ENCODE data around the gene CENPP.
"Not testable (repeated sequence)": the region's sequence is repeated elsewhere in the genome, so short reads cannot be mapped to it uniquely, and the experiment has no call there.

The CENPP gene

DNA sequence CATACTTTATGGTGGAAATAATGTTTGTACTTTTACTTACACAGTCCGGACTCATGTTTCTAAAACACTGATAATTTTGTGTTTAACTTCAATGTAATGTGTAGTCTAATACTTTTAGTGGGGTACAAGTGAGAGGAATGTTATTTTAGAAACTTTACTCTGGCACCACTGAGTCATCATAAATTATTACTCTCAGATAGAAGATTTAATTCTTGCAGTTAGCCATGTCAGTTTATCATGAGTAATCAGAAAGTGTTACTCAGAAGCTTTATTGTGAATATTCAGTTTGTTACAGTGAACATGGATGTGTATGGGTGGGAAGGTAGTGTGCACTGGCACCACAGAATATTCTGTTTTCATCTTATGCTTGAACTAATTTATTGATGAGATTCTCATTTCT lies 58.6 kb downstream of the CENPP start:
- FAIRE-seq: no peak

DNA sequence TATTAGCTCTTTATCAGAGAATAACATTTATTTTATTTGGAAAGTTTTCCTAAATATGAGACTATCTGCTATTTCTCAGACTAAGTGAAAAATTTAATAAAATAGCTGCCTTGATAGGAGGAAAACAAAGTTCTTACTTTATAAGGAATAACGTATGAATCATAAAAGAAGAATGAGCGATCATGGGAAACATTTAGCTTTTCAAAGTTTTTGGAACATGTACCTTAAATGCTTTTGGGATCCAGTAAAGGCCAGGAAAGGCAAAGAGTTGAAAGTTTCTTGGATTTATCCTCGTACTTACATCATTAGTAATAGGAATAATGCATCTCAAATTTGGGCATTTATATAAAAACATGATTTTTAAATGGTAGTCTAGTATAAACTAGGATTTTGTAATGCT lies 59.2 kb downstream of the CENPP start:
- FAIRE-seq: no peak

DNA sequence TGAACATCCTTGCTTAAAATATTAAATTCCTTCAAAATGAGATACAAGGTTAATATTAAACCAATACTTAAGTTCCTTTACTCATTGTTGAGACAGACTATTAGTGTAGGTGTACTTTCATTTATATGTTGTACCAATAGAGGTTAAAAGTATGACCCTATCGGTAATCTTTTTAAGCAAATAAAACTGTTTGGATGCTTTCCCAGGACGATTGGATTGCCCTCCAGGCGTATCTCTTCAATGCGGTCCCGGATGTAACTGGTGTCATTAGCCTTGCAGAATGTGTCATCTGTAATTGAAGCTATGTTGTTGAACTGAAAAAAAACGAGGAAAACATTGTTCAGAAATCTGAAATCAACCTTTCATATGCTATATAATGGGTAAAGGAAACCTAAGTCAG lies 59.7 kb downstream of the CENPP start:
- no peak for FAIRE-seq

DNA sequence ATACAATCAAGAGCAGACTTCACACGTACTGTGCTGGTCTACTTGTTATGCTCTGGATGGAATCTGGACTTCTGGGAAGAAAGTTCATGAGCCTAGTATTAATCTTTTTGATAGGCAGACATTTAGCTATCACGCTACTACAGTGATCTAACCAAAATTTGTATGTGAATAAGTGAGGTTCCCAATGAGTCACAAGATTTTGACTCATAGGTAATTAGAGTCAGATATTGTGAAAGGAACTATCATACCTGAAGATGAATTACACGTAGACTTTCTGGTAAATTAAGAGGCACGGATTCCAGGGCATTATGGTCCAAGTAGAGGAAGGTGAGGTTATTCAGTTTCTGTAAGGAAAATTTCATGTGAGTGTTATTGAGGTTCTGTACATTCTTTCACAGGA lies 60.2 kb downstream of the CENPP start:
- FAIRE-seq: no peak

DNA sequence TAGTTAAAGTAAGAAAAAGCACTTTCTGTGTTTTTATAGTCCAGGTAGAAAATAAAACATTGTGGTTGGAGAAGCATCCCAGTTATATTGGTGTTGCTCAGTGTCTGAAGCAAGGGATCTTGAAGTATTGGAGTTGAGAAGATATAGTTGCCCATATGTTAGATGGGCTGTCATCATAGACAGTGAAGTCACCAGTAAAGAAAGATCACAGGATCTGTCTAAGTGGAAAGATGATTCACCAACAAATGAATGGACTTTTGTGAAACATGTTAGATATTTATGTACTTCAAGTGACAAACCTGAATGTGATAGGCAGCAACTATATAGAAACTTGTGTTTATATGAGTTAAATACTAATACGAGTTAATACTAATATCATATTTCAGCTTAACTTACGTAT lies 66.9 kb downstream of the CENPP start:
- FAIRE-seq: no peak

DNA sequence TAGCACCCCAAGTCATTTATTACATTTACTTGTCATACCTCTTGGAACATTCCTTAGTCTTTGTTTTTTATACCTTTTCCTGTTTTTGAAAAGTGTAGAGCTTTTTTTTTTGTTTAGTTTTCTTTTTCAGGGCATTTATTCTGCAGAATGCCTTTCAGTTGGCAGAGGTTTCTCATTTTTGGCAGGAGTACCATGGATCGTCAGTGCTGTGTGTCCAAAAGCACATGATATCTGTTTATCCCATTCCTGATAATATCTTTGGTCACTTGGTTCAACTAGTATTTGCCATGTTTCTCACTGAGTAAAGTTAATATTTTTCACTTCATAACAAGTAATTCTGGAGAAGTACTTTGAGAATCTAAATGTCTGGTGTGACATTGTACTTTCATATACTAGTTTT lies 67.9 kb downstream of the CENPP start:
- no peak for FAIRE-seq

DNA sequence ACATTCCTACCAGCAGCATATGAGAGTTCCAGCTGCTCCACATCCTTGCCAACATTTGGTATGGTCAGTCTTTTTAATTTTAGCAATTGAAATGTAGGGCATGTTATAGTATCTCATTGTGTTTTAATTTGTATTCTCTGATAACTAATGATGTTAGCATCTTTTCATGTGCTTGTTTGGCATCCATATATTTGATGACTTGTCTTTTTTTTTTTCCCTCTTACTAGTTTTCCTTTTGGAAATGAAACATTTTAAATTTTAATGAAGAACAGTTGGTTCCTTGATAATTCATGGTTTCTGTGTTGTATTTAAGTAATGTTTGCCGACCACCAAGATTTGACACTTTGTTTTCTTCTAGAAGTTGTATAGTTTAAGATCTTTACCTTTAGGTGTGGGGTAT lies 69.9 kb downstream of the CENPP start:
- no peak for FAIRE-seq

DNA sequence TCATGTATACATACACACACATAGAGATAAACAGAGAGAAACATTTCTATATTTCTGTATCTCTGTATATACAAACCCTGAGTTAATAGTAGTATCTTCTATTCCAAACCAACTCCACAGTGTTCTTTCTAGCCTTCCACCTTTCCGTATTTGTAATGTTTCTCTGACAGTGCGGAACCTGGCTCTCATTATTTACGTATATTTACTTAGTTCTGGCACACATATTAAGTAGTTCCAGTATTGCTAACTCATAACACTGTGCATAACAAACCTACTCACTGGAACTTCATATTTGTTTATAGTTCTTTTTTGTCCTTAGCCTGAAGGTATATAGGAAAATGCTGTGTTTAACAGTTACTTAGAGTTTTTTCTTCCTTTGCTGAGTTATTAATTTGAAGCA lies 72.1 kb downstream of the CENPP start:
- no peak for FAIRE-seq

DNA sequence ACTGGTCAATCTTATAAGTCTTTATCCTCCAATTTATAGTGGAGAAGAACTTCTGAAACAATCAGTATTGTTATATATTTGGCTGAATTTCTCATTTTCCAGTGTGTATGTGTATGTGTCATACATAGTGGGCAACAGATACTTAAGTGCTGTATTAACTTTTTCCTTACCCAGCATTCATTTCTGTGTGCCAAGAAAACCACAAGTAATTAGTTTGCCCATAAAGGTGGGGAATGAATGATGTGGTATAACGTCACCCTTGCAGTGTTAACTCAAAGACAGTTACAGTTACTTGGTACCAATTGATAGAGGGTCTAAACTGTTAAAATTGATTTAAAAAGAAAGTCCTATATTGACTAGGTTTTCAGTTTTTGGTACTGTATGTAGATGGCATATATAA lies 76.6 kb downstream of the CENPP start:
- no peak for FAIRE-seq

DNA sequence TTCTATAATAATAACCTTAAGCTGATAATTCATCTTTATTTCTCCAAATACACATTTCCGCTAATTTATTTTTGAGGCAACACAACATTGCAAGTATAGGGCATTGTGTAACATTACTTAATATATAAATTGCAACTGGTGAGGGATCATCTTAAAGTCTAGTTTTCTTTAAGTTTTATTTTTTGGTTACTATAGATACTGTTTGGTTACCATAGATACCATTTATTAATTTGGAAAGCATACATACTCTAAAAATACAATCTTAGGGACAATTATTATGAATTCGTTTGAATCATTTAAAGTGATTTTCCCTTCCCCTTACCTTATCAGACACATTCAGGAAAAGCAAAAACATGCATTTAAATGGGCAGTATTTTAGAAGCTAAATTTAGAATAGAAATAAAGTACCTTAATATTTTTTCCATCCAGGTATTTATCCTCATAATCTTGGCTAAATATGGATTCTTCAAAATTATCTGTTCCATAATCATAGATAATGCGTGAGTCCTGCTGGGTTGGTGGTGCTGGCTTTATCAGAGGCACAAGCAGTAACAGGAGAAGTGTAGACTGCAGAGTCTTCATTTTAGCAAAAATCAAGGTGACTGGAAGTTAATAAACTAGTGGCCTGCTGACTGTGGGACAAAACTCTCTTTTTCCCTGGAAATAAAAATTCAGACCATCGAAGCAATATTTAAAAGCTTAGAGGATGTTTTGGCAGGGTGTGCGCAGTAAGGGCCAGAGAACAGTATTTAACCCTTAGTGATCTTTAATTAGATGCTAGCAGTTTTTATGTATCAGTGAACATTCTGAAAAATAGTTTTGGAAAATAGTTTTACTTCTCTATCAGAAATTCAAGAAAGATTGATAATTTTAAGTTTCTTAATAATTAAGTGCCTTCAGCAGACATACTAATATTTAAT lies 77.3 kb downstream of the CENPP start:
- no peak for FAIRE-seq

DNA sequence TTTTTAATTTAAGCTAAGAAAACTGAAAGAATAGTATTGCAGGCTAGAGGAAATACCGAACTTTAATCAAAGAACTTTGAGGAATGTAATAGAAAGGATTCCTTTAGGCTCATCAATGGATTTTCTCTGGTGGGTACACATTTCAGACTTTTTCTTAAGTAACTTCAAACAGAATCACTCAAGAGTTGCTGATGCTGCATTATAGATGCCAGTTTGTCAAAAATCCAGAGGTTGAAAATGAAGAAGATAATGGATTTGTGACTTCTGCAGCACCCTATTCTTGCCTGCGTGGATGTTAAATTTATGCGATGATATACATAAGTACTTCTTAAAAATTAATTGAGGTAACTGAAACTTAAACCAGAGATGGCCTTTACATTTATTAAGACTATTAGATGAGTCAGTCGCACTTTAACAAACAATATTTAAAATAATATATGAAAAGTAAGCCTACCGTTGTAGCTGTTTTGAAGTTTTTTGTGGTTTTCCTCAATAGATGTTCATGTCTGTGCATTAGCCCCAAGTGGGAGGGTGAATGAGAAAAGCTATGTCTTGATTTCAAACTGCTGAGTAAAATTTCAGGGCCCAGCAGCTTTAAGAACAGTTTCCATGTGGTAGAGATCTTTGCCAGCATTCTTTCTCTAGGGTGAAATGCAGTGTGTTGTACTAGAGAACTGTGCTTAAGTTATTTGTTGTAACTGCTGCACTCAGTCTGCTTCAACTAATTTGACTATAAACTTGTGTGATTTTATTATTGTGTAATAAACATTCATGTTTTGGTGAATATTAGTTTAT lies 78.5 kb downstream of the CENPP start, which contains the start of gene OGN:
TSS of gene OGN (minus strand) at position 537 of the 795 bp plus-strand sequence. CDS start 1,171 bp downstream, outside the sequence.
- FAIRE-seq: no peak

DNA sequence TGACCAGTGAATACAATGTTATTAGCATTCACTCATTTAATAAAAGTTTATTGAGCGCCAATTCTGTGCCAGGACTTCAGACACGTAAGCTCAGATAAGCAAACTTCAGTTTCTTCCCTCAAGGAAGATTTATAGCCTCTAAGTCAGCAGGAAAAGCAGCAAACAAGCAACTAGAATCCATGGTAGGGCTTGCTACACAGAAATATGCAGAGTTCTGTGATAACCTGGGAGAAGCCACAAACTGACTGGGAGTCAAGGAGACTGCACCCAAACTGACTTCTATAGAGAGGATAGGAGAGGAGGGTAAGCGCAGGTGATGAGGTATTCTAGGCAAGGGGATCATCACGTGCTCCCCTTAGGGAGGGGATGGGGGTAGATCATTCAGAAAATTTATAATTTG lies 80.1 kb downstream of the CENPP start:
- no peak for FAIRE-seq

DNA sequence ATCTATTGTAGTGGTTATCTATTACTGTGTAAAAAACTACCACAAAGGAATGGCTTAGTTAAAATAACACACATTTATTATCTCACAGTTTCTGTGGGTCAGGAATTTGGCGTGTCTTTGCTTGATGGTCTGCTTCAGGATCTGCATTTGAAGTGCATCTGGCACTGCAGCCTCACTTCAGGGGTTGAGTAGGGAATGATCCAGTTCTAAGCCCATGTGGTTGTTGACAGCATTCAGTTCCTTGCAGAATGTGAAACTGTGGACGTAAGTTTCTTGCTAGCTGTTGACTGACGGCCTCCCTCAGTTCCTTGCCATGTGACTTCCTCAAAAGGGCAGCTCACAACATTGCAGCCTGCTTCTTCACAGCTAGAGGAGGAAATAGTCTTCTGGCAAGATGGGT lies 80.7 kb downstream of the CENPP start:
- FAIRE-seq: no peak

DNA sequence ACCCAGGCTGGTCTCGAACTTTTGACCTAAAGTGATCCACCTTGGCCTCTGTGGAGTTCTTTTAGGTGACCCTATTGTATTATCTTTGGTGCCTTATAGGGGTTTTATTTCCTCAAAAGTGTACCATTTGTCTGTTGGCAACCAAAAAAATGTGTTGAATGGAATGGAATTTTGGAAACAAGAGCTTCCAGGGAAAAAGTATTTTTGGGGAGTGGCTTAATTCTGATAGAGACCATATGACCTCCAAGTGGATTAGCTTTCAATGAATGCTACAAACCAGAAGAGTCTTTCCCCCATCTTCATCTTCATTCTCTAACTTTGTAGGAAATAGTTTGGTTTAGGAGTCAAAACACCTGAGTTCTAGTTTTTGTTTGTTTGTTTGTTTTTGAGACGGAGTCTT lies 82.1 kb downstream of the CENPP start:
- no peak for FAIRE-seq

DNA sequence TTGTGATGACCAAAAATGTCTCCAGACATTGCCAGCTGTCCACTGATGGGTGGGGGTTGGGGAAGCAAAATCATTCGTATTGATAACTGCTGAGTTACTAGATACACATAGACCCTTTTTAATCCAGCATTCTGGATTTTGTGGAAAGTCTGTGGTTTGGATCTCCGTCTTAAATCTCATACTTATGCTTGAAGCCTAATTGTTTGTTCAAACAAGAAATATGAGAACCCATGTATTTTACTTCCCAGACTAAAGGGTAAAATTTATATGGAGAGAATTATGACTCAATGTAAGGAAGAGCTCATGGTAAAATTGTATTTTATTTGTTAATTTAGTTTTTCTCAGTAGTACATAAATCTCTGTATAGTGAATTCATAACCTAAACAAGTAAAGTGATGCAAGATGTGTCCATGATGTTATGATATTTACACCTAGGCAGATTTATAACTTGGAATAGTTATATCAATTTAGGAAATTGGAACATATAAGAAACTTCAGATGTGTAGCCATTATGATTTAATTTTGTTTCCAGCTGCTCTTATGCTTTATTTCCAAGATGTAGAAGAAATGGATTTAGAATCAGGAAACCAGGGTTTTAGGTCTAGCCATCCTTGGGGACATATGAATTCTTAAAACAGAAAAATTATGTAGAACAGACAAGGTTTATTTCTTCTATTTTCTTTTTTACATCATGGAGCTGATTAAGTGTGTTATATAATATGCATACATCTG lies 83.2 kb downstream of the CENPP start:
- no peak for FAIRE-seq

DNA sequence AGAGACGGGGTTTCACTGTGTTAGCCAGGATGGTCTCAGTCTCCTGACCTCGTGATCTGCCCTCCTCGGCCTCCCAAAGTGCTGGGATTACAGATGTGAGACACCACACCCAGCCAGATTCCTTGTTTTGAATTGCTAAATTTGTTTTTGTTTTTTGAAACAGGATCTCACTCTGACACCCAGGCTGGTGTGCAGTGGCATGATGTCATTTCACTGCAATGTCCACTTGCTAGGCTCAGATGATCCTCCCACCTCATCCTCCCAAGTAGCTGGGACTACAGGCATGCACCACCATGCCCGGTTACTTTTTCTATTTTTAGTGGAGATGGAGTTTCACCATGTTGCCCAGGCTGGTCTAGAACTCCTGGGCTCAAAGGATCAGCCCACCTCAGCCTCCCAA lies 85.4 kb downstream of the CENPP start:
- not testable (repeated sequence) for FAIRE-seq

DNA sequence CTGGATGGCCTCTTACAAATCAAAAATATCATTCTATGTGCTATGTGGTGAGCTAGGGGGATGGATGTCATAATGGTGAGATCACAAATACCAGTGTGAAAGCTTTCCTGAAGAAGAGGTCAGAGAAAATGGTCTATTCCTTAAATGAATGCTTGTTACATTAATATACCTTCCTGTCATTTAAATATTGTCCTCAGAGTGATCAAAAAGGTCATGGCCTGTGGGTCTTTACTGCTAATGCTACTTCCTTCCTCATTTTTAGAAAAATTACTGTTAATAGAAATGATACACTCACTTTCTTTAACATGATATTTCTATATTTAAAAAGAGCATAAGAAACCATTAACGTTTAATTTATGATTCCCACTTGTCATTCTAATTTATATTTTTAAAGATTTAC lies 88.8 kb downstream of the CENPP start:
- no peak for FAIRE-seq

DNA sequence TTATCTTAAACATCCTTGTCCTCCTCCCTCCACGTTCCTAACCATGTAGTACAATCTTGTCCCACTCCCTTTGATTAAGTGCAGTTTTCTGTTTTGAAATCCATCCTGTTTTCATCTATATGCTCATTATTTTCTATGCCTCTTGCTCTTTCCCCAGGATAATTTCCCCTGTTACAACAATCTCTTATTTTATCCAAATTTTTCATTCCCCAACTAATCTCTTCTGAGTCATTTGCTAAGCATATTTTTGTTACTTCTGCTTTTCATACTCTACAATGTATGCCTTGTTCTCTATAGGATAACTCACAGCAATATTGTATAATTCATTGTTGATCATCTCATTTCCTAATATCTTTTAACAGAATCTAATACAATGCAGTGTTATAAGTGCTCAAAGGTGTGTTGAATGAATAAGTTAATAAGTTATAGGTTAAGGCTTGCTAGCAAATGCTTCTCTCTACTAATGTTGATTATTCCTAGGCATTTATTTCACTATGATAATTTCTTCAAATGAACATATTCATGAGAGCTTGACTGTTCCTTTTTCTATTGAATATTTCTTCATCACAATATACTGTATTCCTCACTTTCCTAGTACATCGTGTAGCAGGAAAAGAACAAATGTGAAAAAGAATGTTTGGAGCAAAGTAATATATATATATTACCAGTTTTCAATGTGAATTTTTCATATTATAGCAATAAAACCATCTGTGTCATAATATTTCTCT lies 97.0 kb downstream of the CENPP start:
- no peak for FAIRE-seq

DNA sequence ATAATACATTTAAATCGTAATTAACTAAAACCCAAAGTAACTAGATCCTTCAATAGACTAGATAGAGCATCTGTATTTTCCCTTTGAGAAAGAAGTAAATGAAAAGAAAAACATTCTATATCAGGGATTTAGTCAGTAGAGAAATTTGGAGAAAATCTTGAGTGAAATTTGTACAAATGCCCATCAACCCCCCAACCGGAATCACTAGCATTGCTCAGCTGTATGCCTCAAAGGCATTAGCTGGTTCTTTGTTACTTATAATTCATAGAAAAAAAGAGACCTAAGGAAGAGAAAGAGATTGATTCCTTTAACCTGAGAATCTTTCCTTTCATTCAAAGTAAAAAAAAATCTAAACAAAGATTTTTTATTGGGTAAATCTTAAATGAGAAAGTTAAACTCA lies 97.9 kb downstream of the CENPP start:
- no peak for FAIRE-seq

DNA sequence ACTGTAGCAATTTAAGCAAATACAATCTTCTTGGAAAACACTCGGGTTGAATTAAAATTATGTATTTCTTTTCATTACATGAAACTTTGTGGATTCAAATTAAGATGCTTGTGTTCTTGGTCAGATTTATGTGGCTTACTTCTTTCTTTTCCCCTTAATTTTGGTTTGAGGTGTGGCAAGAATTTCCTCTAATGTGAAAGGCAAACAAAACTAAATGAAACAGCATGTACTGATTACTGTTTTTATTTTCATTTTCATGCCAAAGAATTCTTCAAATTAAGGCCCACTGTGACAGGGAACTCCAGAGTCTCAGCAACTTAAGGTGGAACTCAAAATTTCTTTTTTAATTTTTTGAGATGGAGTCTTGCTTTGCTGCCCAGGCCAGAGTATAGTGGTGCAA lies 98.6 kb downstream of the CENPP start, which contains the start of gene OMD:
TSS of gene OMD (minus strand) at position 132 of the 400 bp plus-strand sequence. CDS start 6,913 bp downstream, outside the sequence.
- no peak for FAIRE-seq

DNA sequence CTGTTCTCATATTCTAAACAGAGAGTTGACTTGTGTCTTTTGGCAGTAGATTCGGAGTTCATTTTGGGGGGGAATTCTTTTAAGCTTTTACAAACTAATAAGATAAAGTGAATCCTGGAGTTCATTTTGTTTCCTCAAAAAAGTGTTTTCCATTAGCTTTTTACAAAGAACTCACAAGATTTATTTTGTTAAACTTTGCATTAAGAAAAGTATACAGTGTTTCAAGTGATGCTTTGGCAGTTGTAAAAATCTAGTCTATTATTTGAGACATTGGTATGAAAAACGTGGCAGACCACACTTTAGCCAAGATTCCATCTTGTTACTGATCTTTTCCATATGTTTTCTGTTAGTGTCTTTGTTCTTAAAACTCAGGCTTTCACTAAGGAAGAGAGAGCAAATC lies 99.7 kb downstream of the CENPP start:
- FAIRE-seq: no peak

DNA sequence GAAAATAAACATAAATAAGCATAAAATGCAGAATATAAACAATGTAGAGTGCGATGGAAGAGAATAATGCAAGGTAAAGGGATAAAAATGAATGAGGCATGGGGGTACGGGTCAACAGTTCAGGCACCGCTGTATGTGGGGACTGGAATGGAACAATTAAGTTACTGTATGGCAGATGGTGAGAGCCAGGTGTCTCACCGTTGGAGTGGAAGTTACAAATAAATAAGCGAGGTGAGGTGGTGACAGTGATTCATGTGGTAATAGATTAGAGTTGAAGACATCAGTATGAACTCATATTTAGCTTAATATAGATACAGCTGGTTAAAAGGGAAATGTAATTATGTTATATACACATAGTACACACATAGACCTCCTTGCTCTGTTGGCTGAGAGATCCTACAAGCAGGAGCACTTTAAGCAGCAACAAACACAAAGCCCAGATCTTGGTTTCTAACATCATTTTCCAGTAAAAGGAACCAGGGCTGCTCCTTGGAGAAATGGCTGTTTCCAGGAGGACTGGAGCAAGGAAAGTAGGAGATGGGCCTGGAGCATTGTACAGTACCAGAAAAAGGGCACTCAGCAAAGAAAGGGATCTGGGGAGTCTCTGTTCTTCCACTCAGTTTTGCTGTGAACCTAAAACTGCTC lies 100.9 kb downstream of the CENPP start:
- peak; percentile 97 for FAIRE-seq
